Astrocyte of the hippocampus (primary cell): Measurements from ENCODE around the gene RHOB.
"Not testable (repeated sequence)": the region's sequence is repeated elsewhere in the genome, so short reads cannot be mapped to it uniquely, and the experiment has no call there.

Experiments
- DNase-seq: peaks from one replicate; pipeline ENCODE4 v3.0.0; 2011; ENCODE audit warnings: low read depth, low spot score

RHOB gene

DNA sequence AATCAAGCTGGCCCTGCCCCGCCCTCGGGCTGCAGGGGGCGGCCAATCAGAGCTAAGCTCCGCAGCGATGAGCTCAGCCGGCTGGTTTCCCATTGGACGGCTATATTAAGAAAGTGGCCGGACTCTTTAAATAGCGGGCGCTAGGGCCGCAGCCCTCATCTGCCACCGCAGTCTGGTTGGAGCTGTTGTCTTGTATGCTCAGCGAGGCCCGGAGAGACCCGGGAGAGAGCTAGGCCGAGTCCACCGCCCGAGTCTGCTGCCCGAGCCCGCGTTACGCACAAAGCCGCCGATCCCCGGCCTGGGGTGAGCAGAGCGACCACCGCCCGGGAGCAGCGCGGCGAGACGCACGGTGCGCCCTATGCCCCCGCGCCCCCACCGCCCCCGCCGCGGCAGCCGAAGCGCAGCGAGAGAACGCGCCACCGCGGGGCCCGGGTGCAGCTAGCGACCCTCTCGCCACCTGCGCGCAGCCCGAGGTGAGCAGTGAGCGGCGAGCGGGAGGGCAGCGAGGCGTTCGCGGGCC lies at the start of gene RHOB:
Gene RHOB (plus strand): TSS at position 158 of the 520 bp plus-strand sequence. CDS start 392 bp downstream, outside the sequence.
- peak; percentile 100 for DNase-seq

DNA sequence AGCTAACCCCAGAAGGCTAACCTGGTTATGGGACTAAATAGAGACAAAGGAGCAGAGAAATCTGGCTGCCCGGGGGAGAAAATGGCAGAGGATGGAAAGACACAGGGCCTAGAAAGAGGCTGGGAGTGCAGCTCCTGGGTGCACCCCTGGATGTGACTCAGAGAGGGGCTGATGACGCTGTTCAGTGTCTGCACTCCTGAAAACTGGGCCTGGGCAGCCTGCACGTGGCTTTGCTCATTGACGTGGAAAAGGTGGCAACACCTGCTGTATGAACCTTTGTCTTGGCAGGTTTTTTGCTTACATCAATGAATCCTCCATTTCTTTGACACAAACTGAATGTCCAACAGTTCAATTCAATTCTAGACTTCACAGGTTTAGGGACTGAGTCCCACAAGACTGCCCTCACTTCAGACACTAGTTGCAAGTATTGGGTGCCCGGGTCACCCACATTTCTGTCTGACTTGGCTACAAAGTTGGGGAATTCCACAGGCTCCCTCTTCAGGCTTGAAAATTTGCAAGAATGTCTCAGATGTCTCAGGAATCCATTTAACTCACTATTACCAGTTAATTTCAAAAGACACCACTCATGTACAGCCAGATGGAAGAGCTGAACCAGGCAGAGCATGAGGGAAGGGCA lies 48.9 kb upstream of the RHOB start:
- DNase-seq, result no peak

DNA sequence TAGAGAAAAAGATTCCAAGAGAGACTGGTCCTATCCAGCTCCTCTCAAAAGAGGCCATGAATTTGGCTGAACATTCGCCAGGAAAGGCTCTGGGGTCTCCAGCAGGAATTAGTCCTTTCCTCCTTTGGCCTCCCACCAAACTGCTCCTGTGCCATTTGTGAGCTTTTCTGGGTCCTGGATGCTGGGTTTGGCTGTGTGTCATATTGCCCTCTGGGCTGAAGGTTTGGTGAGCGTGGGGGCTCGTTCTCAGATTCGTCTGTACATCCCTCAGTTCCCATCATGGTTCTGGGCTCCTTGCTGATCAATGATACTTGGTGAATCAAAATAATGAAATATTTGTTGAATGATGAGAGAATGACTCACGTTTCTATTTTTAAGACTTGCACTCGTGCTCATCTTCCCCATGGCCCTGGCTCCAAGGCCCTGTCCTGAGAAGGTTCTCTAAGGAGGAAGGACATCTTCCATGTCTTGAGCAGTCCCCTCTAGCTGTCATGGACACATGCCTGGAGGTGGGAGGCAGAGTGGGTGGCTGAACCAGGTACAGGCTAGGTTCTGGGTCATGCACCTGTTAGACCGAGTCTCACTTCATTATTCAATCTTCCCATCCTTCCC lies 47.8 kb upstream of the RHOB start:
- no peak for DNase-seq

DNA sequence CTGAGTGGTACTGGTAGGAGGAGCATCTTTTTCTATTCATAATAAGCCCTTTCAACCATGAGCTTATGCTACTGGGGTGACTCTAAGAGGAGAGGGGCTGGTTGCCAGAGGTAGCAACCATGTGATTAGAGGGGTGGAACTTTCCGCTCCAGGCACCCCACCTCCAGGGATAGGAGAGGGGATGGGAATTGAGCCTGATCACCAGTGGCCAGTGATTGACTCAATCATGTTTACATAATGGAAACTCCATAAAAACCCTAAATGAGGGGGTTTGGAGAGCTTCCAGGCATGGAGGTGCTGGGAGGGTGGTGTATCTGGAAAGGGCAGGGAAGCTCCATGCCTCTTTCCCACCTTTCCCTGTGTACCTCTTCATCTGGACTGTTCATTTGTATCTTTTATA lies 46.6 kb upstream of the RHOB start:
- DNase-seq, result no peak

DNA sequence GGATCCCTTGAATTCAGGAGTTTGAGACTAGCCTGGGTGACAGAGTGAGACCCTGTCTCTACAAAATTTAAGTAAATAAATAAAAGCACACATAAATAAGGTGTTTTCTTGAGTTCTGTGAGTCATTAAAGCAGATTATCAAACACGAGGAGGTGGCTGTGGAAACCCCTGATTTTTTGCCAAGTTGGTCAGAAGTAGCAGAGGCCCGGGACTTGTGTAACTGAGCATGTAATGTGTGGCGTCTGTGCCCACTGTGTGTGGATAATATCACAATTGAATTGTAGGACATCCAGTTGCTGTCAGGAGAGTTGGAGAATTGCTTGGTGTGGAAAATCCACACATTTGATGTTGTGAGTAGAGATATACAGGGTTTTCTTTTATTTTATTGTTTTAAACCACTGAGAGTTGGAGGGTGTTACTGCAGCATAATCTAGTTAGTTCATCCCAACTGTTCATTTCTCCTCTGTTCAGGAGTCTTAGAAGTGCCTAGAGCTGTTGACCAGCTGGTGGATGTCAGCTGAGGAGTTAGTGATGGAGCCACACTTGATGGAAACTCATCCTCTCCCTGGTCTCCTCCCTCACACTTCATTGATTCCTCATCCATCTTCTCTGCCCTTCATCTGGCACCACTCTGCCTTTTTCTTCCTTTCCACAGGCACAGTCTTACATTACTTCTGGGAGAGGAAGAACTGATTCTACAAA lies 45.9 kb upstream of the RHOB start:
- DNase-seq, result peak; percentile 65

DNA sequence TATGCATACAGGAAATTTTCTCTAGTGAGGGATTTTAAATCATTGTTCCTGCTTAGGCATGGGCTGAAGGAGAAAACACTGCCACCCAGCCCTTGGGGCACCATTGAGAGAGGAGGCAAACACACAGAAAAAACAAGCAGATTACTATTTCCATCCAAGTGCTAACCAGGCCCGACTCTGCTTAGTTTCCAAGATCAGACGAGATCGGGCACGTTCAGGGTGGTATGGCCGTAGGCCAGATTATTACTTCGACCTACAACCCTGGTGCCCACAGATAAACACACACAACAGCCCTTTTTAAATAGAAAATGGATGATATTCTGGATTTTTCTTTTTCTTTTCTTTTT lies 45.4 kb upstream of the RHOB start:
- no peak for DNase-seq

DNA sequence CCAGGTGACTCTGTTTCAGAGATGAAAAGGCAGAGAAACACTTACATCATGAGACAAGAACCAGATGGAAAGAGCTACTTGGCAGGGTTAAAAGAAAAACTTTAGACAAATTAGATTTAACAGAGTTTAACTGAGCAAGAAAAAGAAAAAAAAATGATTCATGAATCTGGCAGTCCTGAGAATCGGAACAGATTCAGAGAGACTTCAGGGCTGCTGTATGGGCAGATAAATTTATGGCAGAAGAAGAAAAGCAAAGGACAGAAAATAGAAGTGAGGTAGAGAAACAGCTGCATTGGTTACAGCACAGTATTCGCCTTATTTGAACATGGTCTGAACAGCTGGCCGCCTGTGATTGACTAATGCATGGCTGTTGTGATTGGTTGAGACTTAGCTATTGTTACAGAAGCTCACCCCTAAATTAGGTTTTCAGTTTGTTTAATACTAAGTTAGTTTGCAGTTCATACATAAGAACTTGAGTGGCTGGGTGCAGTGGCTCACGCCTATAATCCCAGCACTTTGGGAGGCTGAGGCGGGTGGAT lies 43.0 kb upstream of the RHOB start:
- no peak for DNase-seq

DNA sequence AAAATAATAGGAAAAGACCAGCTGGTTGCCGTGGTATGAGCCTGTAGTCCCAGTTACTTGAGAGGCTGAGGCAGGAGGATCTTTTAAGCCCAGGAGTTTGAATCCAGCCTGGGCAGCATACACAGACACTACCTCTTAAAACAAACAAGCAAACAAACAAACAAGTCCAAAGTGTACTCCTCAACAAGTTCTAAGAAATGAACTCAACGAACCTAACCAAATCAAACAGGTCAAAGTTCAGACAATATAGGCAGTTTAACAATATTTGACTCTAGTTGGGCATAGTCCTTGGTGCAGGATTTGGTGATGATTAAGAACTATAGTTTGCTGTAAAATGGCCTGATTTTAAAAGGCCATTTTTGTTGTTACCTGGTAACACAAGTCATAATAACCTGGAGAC lies 41.9 kb upstream of the RHOB start:
- no peak for DNase-seq

DNA sequence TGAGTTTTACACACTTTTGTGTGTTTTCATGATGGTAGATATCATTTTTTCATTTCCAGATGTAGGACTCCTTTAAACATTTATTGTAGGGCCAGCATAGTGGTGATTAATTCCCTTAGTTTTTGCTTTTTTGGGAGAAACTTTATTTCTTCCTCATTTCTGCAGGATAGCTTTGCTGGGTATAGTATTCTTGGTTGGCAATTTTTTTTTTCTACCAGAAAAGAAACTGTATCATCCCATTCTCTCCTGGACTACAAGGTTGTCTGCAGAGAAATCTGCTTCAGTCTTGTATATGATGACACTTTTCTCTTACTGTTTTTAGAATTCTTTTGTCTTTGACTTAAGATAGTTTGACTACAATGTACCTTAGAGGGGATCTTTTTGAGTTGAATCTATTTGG lies 37.8 kb upstream of the RHOB start:
- no peak for DNase-seq

DNA sequence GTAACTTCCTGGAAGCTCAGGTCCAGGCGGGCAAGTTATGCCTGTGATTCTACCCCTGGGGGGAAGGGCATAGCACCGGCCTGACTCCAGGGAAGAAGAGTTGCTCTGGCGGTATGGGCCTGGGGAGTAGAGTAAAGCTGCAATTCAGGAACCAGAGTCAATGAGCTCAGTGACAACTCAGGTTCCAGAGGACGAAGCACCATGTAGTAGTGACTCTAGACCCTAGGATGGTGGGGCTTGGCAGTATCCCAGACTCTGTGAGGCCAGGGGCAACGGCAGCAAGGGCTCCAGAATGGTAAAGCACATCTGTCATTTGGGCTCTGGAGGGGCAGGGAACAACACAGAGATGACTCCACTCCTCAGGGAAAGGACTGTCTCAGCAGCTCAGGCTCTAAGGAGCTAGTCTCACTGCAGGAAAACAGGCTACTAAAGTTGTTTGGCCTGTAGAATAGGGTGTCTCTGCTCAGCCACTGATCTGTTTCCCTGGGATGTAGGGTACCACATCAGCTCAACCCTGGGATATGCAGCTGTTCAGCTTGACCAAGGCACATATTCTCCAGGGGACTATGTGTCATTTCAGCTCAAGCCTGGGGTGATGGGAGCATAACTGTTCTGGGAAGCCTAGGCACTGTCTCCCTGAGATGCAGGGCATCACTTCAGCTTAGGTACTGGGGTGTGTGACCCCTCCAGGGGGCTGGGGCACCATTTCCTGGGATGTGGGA lies 36.2 kb upstream of the RHOB start:
- no peak for DNase-seq

DNA sequence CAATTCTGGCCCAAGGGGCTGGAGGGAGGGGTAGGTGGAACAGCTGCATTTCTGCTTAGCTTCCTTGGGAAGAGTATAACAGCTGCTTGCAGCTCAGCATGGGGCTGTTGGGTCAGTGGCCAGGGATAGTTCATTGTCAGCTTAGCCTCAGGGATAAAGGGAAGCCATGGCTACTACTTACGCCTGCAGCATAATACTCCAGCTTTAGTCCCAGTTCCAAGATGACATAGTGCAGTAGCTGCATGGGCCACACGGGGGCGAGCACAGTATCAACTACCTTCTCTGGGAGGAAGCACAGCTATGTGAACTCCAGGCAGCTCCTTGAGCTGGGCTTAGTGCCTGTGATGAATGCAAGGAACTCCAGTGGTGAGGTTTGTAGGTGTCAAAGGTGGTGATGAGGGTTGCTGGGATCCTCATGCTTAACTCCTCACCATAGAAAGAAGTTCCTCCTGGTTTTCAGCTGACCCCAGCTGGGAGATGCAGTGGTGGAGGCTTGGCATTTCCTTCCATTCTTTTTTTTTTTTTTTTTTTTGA lies 35.4 kb upstream of the RHOB start:
- DNase-seq, result peak; percentile 82

DNA sequence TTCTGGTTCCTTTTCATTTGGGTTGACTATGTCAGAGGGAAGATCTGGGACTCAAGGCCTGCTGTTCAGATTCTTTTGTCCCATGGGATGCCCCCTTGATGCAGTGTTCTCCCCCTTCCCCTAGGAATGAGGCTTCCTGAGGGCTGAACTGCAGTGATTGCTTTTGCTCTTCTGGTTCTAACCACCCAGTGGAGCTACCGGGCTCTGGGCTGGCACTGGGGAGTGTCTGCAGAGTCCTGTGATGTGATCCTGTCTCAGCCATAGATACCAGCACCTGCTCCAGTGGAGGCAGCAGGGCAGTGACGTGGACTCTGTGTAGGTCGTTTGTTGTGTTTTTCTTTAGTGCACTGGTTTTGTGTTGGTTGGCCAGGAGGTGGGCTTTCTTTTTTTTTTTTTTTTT lies 32.1 kb upstream of the RHOB start:
- no peak for DNase-seq

DNA sequence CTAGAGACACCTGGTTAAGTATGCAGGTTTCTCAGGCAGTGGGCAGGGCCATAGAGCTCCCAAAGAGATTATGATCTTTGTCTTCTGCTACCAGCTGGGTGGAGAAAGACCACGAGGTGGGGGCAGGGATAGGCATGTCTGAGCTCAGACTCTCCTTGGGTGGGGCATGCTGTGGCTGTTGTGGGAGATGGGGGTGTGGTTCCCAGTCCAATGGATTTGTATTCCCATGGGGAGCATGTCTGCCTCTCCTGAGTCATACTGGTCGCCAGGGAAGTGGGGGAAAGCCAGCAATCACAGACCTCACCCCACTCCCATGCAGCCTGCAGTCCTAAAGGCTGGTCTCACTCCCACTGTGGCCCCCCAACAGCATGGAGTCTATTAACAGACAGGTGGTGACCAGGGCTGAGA lies 31.4 kb upstream of the RHOB start:
- DNase-seq, result no peak

DNA sequence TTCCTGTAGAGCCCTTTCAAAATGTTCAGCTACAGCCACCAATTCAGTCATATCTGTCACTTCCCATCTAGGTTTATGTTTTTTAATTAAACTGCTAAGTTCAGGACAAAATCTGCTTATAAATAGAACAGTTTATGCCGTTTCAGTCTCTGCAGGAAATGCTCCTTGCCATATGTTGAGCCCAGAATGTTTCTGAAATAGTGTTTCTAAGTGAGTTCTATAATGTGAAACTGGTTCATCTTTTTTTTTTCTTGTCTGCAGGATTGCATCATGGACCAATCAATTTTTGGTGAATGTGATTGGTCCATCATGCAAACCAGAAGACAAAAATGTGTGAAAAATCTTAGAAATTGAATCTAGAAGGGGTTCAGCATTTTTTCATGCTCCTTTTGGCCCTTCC lies 30.2 kb upstream of the RHOB start:
- DNase-seq, result no peak

DNA sequence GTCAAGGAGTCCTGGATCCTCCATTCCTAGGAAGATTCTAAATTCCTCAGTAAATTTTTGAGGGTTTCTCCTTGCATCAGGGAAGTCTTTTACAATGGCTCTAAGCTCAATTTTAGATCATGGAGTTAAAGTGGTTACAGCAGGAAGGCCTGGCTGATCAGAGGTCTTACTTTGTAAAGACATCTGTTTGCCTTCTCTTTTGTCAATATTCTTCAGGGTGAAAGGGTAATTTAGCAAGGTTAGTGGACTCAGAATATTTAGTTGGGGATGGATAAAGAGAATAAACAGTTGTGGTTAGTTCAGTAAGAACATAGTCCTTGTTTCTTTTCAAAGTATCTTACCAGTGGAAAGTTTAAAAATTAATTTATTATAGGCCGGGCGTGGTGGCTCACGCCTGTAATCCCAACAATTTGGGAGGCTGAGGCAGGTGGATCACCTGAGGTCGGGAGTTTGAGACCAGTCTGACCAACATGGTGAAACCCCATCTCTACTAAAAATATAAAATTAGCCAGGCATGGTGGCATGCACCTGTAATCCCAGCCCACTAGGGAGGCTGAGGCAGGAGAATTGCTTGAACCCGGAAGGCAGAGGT lies 29.5 kb upstream of the RHOB start:
- not testable (repeated sequence) for DNase-seq

DNA sequence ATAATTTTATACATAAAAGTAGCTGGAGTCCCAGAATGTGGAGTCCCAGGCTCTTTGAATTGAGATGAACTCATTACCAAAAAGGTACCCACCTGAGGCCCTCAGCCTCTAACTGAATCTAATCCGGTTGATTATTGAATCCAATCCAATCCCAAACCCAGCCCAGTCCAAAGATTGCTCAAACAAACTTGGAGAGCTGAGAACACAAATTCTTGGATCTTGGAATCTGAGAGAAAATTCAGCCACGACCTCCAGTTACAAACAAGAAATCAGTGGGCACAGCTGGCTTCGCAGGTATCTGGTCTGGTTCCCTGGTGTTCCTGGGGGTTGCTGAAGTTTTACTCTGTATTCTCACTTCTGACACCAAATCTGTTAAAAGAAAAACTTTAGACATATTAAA lies 28.4 kb upstream of the RHOB start:
- DNase-seq, result no peak

DNA sequence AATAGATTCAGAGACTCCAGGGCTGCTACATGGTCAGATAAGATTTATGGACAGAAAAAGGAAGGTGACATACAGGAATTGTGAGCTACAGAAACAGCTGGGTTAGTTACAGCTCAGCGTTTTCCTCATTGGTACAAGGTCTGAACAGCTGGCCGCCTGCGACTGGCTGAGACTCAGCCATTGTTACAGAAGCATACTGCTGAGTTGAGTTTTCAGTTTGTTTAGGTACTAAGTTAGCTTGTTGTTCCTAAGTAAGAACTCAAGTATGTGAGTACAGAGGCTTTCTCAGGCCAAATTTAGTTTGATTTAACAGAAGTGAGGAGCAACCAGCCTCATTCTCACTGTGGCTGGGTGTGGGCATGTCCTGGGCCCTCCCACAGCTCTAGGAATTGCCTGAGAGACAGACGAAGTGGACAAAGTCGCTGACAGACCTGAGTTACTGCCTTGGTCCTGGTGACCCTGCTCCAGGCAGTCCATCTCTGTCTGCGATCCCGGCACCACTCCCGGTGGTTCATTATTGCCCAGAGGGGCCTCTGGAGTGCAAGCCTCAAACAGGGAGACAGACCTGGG lies 27.8 kb upstream of the RHOB start:
- DNase-seq, result no peak

DNA sequence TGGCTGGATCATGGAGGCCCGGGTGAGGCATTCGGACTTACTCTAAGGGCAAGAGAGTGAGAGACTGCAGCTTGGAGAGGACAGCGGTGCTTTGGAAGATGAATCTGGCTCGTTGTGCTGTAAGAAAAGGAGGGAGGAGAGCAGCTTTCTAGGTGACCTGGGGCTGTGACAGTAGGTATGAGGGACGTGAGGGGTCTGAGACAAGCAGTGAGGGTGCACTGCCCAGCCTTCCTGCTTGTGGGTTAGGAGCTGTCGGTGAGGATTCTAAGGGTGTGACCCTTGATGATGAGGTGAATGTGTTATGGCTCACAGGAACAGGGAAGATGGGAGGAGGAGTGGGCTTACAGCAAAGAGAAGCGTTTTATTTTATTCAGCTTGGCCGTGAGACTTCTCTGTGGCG lies 27.1 kb upstream of the RHOB start:
- no peak for DNase-seq

DNA sequence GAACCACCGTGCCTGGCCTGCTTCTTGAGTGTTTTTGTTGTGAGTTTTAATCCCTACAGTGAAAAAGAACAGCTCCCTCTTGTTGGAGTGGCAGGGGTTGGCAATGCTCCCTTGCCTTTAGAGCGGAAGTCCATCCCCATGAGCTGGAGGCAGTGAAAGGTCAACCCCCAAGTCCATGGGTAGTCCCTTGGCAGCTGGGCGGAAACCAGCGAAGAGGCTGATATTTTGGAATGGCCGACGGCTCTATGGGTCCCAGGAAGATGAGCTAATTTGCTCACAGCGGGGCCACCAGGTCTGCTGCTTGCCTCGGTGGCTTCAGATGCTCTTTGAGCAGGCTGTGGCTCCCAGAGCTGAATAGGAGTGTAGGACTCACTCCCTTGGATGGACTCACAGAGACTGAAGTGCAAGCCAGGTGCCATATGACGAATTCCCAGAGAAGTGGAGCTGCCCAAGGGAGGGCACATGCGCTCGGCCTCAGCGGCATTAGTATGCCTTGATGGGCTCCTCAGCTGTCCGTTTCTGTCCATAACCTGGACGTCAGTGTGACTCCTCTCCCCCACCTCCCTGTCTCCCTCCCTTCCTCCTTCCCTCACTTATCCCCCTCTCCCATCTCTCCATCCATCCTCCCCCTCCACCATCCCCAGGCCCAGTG lies 25.4 kb upstream of the RHOB start:
- DNase-seq, result no peak

DNA sequence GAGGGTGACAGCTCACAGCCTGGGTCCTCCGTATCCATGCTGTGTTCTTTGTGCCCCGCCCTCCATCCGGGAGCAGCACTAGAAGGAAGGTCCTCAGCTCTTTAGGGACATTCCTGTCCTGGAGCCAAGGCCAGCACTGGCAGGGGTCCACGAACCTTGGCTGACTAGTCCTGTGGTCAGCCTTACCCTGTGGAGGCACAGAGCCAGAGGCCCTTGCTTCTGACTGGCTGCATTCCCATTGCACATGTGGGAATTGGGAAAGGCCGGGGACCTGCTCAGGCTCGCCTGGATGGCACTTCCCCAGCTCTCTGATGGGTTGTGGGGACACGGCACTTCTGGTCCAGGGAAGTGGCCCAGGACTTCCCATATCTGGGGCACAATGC lies 24.9 kb upstream of the RHOB start:
- peak; percentile 97 for DNase-seq
